Measurements from ENCODE around the gene BRD1.
A peak's percentile ranks its signal among the peaks of the same experiment; 100 is the strongest.

Gene BRD1

DNA sequence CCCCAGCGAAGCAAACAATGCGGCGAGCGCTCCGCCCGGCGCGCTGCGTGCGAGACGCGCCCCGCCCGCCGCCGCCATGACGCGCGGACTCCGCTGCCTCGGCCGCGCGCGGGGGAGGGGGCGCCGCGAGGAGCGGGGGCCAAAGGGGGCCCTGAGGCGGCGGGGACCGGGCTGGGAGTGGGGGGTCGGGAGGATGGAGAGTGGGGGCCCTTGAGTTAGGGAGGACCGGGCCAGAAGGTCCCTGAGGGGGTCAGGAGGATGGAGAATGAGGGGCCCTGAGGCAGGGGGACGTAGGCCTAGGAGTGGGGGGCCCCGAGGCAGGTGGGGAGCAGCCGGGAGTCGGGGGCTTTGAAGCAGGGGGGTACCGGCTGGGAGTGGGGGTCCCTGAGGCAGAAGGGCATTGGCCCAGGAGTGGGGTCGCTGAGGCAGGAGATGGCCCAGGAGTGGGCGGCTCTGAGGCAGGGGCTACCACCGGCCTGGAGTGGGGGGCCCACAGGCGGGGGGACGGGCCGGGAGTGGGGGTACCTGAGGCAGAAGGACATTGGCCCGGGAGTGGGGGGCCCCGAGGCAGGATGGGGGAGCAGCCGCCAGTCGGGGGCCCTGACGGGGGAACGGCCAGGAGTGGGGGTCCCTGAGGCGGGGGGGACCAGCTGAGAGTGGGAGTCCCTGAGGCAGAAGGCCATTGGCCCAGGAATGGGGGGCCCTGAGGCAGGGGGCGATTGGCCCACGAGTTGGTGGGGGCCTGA is at the start of gene BRD1:
TSS of gene BRD1 (minus strand) at position 21 of the 746 bp plus-strand sequence. CDS start 3,556 bp downstream, outside the sequence.
- peak; percentile 52 for DNase-seq

DNA sequence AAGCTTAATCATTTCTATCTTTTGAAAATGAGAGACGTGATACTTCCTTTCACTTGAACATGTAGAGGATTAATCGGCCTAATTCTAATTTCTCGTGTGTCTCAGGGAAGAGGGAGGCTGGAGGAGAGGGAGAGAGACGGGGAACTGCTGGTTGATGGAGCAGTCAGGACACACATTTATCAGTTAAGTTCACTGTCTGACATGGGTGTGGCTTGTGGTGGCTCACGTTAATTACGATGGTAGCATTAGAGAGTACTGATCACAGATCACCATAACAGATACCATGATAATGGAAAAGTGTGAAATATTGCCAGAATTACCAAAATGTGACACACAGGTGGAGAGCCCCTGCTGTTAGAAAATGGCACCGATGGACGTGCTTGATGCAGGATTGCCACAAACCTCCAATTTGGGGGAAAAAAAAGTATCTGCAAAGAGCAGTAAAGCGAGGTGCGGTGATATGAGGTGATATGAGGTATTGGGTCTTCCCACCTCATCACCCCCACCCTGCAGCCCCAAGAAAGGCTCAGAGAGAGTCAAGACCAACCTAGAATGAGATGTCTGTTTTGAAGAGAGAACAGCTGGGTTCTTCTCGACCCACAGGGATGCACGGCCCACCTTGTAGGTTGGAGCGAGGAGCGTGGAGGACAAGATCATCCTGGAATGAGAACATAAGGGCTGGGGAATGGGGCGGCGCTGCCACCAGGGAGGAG is 45.7 kb upstream of the BRD1 start:
- DNase-seq, result no peak

DNA sequence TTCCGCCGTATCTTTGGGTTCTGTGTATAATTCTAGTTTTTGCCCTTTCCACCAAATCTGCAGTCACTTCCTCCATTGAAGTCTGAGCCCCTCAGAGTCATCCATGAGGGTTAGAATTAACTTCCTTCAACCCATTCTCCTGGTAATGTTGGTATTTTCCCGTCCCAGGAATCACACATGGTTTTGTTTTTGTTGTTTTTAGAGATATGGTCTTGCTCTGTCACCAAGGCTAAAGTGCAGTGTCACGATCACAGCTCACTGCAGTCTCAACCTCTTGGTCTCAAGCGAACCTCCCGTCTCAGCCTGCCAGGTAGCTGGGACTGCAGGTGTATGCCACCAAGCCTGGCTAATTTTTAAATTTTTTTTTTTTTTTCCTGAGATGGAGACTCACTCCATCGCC is 44.7 kb upstream of the BRD1 start:
- DNase-seq, result no peak

DNA sequence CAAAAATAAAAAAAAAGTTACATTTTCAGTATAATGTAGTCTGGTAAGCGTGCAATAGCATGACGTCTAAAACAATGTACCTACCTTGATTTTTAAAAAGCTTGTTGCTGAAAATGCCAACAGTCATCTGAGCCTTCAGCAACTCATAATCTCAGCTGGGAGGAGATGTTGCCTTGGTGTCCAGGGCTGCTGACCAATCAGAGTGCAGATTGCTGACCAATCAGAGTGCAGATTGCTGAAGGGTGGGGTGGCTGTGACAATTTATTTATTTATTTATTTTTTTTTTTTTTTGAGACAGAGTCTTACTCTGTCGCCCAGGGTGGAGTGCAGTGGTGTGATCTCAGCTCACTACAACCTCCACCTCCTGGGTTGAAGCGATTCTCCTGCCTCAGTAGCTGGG is 43.8 kb upstream of the BRD1 start:
- DNase-seq, result no peak

DNA sequence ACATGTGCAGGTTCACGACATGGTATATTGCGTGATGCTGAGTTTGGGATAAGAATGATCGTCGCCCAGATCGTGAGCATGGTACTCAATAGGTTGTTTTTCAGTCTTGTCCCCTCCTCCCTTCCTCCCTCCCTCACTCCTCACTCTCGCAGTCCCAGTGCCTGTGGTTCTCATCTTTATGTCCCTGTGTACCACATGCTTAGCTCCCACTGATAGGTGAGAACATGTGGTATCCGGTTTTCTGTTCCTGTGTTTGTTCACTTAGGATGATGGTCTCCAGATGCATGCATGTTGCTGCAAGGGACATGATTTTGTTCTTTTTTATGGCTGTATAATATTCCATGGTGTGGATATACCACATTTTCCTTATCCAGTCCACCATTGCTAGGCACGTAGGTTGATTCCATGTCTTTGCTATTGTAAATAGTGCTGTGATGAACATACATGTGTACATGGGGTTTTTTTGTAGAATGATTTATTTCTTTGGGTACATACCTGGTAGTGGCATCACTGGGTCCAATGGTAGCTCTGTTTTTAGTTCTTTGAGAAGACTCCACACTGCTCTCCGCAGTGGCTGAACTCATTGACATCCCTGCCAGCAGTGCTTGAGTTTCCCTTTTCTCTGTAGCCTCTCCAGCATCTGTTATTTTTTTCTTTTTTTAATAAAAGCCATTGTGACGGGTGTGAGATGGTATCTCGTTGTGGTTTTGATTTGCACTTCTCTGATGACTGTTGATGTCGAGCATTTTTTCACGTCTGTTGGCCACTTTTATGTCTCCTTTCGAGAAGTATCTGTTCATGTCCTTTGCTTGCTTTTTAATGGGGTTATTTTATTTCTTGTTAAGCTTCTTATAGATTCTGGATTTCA is 42.4 kb upstream of the BRD1 start:
- no peak for DNase-seq

DNA sequence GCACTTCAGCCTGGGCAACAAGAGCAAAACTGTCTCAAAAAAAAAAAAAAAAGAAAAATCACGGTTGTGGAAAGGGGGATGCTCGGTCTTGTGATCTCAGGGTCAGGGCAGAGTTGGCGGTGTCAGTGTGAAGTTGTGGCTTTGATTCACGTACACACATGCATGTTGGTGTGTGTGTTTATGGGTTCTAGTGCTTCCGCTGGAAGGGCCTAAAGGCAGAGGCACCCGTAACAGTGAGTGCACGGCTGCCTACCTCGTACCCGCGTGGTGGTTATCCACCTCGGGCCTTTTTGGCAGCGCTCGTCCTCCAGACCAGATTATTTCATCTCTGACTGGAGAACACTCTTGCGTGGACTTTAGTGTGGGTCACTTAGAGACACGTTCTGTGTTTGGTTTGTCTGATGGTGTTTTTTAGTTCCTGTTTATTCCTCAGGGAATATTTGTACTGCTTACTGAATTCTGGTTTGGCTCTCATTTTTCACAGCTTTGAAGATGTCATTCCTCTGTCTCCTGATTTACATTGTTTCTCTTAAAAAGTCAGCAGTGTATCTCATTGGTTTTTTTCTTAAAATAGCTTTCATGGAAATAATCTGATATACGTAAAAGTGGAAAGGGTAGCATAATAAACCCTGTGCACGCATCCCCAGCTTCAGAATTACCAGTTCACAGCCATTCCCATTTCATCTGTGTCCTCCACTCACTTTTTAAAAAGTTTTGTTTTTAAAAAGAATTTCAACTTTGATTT is 41.6 kb upstream of the BRD1 start:
- no peak for DNase-seq

DNA sequence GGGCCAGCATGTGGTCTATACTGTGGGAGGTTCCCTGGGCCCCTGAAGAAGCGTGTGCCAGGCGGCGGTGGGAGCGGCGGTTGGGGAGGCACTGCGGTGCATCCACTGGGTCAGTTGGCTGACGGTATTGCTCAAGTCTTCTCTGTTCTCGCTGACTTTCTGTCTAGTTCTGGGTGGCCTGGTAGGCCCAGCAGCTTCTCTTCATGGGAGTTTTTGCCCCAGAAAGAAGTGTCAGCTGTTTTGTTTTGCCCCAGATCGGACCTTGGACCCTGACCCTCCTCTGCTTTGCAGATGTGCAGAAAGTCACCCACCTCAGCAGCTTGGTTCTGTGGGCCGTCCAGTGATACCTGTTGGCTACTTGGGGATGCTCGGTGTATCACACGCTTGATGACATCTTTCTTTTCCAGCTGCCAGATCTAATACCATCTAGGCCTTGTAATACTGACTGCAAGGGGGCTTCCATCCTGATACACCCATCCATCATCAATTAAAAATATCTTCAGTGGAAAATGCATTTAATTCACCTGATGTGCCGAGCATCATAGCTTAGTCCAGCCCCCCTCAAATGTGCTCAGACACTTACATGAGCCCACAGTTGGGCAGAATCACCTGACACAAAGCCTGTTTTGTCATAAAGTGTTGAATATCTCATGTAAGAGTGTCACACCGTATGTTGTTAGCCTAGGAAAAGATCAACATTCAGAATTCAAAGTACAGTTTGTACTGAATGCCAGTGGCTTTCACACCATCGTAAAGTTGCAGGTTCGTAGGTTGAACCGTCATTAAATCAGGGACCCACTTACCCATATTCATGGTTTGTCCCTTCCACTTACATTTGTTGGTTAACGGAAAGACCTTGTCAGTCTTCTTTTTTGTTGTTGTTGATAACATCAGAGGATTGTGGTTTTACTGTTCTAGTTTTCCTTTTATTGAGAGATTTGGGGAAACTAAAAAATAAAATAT is 39.9 kb upstream of the BRD1 start:
- DNase-seq, result no peak

DNA sequence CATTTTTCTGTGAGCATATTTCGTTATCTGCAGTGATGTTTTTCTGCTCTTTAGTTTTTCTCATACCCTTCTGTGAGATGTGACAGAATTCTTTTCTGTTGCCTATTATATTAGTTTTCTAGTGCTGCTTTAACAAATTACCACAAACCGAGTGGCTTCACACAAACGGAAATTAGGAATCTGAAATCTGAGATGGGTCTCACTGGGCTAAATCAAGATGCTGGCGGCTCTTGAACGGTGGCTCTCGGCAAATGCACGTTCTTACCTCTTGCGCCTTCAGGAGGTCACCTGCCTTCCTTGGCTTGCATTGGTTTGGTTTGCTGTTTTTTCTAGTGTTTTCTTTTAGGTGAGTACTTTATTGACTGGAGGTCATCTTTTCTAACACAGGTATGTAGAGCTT is 39.0 kb upstream of the BRD1 start:
- no peak for DNase-seq

DNA sequence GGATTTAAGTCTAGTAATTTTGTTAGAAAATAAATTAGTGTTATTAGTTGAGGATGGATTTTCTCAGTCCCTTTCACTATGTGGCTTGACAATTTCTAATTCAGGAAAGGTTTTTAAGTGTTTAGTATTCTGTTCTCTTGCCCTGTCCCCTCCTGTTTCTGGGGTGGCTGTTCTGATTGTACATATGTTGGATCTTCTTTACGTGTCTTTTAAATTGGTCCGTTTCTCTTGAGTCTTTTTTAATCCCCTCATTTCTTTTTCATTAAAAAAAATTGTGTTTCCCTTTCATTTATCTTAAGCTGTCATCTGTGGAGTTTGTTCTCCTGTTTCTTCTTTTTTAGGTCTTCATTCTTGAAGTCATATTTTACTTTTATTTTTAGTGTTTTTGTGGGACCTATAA is 38.5 kb upstream of the BRD1 start:
- no peak for DNase-seq

DNA sequence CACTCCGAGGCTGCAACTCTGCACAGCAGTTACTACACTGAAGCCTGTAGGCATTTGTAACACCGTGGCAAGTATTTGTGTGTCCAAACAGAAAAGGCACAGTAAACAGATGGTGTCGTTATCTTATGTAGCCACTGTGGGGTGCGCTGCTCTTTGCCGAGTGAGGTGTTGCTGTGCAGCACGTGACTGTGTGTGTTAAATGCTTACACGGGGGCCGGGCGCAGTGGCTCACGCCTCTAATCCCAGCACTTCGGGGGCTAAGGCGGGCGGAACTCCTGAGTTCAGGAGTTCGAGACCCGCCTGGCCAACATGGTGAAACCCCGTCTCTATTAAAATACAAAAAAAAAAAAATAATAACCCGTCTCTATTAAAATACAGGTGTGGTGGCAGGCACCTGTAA is 37.5 kb upstream of the BRD1 start:
- DNase-seq, result no peak

DNA sequence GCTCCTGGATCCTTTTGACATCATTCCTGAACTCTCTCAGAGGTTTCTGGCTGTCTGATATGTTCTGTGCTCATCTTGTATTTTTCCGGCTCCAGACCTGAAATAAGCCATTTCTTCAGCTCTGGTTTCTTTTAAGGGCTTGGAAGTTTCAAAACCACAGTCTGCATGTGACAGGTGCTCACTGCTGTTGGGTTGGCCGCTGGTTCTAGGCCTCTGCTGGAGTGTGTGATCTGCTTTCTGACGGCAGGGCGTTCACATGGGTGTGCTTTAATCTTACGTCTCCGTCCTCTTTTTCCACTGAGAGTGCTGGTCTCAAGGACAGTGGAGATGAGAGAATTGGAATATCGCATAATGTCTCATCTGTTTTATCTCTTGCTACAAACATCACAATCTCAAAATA is 36.3 kb upstream of the BRD1 start:
- no peak for DNase-seq

DNA sequence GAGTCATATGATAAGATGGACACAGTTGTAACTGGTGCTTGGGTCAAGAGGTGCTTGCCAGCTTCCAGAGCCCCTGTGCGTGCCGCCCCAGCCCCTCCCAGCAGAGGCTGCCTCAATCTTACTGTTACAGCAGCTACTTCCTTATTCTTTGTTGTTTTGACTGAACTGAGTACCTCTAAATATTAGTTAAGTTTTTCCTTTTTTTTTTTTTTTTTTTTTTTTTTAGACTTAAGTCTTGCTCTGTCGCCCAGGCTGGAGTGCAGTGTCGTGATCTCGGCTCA is 34.8 kb upstream of the BRD1 start:
- DNase-seq, result no peak

DNA sequence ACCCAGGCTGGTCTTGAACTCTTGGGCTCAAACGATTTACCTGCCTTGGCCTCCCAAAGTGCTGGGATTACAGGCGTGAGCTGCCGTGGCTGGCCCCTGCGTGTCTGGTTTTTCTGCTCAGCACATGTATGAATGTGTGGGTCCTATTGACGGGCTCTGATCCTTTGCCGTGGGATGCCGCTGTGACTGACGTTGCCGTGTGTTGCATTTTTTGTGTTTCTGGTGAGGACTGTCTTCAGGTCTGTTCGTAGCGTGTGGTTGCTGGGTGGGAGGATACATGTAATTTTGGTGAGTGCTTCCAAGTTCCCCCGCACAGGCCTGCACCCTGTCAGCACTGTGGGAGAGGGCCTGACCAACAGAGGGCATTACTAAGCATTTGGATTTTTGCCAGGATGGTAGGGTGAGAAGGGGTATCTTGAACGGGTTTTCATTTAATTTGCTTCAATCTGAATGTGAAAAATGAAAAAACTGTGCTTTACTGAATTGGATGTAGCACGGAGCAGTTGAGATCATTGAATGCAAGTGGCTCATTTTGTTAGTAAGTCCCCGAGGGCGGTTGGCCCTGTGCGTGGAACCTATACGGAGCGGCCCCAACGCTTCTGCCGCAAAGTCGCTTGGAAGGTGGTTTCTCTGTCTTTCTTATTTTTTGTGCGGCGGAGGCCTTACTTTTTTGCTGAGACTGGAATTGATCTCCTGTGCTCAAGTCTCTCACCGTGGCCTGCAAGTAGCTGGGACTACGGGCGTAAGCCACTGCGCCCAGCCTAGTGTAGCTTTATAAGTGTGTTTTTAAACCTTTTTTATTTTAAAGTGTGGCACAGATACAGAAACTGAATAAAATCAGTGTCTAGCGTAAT is 34.2 kb upstream of the BRD1 start:
- DNase-seq, result no peak

DNA sequence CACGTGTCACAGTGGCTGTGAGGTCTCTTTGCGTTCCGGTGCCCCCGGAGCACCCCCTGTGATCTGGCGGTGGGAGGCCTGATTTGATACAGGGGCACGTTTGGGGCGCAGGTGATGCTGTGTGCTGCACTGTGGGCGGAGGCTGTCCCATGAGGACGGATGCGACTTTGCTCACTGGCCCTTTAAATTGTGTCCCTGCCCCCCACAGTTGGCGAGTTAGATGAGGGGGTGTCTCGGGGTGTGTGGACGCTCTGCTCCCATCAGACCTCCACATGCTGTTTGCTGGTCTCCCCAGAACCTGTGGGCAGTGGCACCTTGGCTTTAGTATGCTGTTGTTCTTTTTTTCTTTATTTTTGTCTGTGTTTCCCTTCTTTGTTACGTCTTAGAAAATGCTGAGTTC is 31.2 kb upstream of the BRD1 start:
- no peak for DNase-seq

DNA sequence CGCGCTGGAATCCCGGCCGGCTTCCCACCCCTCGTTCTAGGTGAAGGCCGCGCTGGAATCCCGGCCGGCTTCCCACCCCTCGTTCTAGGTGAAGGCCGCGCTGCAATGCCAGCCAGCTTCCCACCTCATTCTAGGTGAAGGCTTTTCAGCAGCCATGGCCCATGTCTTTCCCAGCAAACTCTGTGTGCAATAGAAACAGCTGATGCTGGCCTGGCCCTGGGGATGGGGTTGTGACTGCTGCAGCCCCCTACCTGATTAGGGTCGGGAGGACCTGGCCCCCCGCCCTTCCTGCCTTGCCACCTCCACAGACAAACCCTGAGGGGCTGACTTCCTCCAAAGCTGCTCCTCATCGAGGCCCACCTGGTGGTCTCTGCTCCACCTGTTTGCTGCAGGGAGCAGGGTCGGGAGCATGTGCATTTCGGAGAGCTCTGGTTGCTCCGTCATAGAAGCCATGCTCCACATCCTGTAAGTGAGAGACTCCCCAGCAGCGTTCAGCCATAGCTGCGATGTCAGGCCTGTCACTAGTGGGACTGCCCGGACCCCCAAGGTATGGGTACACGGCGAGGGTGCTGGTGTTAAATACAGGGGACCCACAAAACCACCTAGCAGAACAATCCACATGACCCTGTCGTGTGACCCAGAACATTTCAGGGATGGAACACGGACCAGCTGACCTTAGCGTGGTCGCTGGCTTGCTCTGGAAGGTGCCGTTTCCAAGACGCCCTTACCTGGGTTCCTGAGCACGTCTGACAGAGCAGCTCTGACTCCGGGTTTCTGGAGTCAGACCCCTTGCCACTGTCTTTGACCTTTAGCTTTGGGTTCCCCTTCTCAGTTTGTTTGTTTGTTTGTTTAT is 29.3 kb upstream of the BRD1 start:
- DNase-seq, result no peak

DNA sequence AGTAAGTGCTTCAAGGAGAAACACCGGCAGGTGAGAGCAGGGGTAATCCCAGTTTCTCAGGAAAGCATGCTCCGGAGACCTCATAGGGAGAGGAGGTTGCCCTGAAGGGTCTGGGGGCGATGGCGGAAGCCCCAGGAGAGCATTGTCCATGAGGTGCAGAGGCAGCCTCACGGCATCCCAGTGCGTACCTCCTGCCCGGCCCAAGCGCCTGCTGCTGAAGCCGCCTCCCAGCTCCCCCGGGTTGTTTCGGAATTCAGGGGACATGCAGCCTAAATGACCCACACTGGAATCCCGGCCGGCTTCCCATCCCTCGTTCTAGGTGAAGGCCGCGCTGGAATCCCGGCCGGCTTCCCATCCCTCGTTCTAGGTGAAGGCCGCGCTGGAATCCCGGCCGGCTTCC is 28.7 kb upstream of the BRD1 start:
- no peak for DNase-seq

DNA sequence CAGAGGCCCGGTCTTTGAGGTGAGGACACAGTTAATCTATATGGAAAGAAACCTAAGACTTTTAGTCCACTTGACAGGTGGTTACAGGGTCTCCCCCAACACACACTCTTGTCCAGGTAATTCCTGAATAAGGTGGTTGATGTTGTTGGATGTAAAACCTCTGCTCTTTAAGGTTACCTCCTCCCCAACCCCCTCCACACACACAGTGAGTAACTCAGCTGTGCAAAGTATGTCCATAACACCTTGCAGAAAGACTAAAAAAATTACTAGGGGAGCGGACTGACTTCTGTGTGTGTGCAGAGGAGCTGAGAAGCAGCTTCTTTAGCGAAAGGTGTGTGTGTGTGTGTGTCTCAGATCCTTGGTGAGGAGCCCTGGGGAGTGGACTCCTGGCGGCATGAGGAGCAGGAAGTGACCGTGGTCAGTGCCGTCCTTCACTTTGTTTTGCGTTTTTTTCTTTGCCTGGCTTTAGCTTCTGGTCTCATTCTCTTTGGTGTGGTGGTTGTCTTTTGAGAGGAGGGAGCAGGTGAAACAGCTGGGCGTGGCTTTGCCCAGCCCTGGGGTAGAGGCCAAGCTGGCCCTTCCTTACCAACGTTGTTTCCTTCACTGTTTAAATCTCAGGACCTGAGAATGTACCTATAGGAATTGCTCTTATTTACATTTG is 27.7 kb upstream of the BRD1 start:
- no peak for DNase-seq

DNA sequence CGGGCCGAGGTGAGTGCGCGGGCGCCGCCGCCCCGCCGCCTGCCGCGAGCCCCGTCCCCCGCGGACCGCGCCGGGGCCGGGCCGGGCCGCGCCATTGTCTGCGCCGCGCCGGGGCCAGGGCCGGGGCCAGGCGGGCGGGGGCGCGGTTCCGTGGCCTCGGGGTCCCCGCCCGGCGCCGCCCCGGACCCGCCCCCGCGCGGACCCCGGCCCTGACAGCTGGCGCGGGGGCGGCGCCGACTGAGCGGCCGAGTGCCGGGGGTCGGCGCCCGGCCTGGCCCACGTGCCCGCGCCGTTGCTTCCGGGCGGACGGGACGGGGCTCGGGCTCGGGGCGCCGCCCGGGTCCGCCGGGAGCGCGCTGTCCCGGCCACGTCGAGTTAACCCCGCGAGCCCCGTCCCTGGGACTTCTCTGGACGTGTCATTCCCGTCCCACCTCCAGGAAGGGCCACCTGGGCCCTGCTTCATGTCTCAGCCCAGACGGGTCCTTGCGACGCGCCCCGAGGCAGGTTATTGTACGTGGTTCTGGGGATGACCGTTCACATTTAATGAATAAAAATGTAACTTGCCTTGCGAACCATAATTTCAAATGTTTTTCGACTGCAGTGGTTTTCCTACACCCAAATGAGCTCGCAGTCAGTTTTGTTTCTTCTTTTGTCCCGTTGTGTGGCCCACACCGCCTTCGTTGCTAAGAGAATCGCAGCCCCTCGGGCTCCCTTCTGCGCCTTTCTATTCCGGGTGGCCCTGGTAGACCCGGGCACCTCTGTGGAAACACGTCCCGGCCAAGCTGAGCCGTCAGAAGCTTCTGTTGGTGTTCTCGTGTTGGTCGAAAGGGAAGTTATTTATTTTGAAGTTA is 26.5 kb upstream of the BRD1 start:
- peak; percentile 17 for DNase-seq

Data from HCEC 1CT (cell line).